ENCODE results near the gene SUSD2. TPM values are rescaled to one million over a fixed set of nuclear protein-coding genes. Genes with fewer than 3 reads are reported as not detected.

The SUSD2 gene
- total and polyA plus RNA-seq, 2 experiments from 2014 or later = 9.7 to 10.8 TPM

- H3K4me3 ChIP-seq = no peak overlapping the region
- no peak overlapping the region for H3K4me2 ChIP-seq
- H3K27me3 ChIP-seq = no peaks in the 10 kb centered on the region
- WGBS (ENCODE audit: low lambda C conversion rate, missing lambda C conversion rate) = 89% methylated on average over 16 of the region's 17 CpGs
- no peak overlapping the region for H2AFZ ChIP-seq
- H4K20me1 ChIP-seq (ENCODE audit: insufficient read depth, poor library complexity, severe bottlenecking) = no peaks in the 10 kb centered on the region
- H3K9me2 ChIP-seq (replicated peaks; ENCODE audit: insufficient read depth) = no peaks in the 10 kb centered on the region
- no peaks in the 10 kb centered on the region for H3K4me1 ChIP-seq (ENCODE audit: insufficient read depth)
- no peak overlapping the region for H3K27ac ChIP-seq
- H3K9me3 ChIP-seq (ENCODE audit: low read depth) = no peaks in the 10 kb centered on the region
- no peaks in the 10 kb centered on the region for H3K36me3 ChIP-seq (replicated peaks; ENCODE audit: insufficient read depth, low read depth)
- no peaks in the 10 kb centered on the region for H3K79me2 ChIP-seq
- TF ChIP-seq CTCF (IDR thresholded peaks at IDR 0.05; ENCODE audit: poor library complexity) = no peak
- TF ChIP-seq EZH2phosphoT487 (IDR thresholded peaks at IDR 0.05; ENCODE audit: low read depth, severe bottlenecking, unreplicated experiment) = no peak
- TF ChIP-seq EZH2 (IDR thresholded peaks at IDR 0.05; ENCODE audit: borderline replicate concordance) = no peak
- DNase-seq (ENCODE audit: low spot score) = no peak
Observed at GRCh38 chr22:24188705-24189248, 7.5 kb downstream of the SUSD2 start.

DNA sequence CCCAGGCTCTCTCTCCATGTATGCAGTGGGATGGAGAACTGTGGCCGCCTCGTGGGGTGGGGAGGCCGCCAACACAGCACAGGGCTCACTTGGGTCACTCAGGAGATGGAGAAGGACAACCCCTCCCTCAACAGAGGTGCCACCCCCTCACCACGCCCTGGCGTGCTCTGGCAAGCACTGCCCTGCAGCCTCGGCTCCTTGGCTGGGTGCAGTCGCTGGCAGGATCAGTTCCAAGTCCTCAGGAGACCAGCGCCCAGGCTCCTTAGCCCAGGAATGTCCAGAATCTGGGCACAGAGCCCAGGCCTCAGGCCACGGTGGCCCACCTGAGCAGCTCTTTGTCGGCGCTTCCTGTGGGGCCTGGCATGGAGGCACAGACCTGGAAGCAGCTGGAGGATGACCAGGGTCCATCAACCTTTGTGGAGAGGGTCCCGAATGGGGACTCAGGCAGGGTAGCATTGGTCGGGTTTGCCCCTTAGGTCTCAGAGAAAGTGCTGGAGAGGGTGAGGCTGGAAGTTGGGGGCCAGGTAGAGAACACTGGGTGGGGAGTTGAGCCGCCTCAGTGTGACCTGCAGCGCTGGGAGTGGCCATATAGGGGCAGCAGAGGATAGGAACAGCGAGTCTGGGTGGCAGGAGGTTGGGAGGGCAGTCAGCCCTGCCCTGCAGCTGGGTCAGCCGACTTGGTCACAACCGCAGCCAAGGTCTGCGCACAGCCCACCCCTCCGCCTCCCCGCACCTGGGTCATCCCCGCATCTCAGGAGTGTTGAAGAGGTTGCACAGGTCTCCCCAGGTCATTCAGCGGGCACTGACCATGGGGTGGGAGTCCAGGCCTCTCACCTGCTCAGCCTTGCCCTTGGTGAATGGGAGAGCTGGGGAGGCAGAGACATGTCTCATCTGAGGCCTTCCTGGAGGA is 8.2 kb downstream of the SUSD2 start:
- Histone ChIP-seq H3K9me3 (ENCODE audit: low read depth) (no peaks in the 10 kb centered on the region), H2AFZ (no peak overlapping the region), H3K36me3 (replicated peaks; ENCODE audit: insufficient read depth, low read depth) (no peaks in the 10 kb centered on the region), H3K27ac (no peak overlapping the region), H4K20me1 (ENCODE audit: insufficient read depth, poor library complexity, severe bottlenecking) (no peaks in the 10 kb centered on the region), H3K79me2 (no peaks in the 10 kb centered on the region), H3K4me3 (no peak overlapping the region), H3K4me2 (no peak overlapping the region), H3K4me1 (ENCODE audit: insufficient read depth) (no peaks in the 10 kb centered on the region), H3K27me3 (no peaks in the 10 kb centered on the region), H3K9me2 (replicated peaks; ENCODE audit: insufficient read depth) (no peaks in the 10 kb centered on the region)
- DNase-seq (ENCODE audit: low spot score) = peak; percentile 80
- WGBS (ENCODE audit: low lambda C conversion rate, missing lambda C conversion rate) = 61% methylated on average over 22 of the region's 23 CpGs
- TF ChIP-seq CTCF (IDR thresholded peaks at IDR 0.05; ENCODE audit: poor library complexity) (peak; percentile 80), EZH2 (IDR thresholded peaks at IDR 0.05; ENCODE audit: borderline replicate concordance) (no peak), EZH2phosphoT487 (IDR thresholded peaks at IDR 0.05; ENCODE audit: low read depth, severe bottlenecking, unreplicated experiment) (no peak)

GRCh38 chr22:24190159-24190540 is 8.9 kb downstream of the SUSD2 start:
- no peak overlapping the region for H3K4me2 ChIP-seq
- no peak overlapping the region for H3K27ac ChIP-seq
- no peaks in the 10 kb centered on the region for H3K36me3 ChIP-seq (replicated peaks; ENCODE audit: insufficient read depth, low read depth)
- no peak overlapping the region for H2AFZ ChIP-seq
- WGBS (ENCODE audit: low lambda C conversion rate, missing lambda C conversion rate) = 91% methylated on average over 14 of the region's 14 CpGs
- TF ChIP-seq CTCF (IDR thresholded peaks at IDR 0.05; ENCODE audit: poor library complexity) (no peak), EZH2 (IDR thresholded peaks at IDR 0.05; ENCODE audit: borderline replicate concordance) (no peak), EZH2phosphoT487 (IDR thresholded peaks at IDR 0.05; ENCODE audit: low read depth, severe bottlenecking, unreplicated experiment) (no peak)
- H3K4me1 ChIP-seq (ENCODE audit: insufficient read depth) = no peaks in the 10 kb centered on the region
- no peaks in the 10 kb centered on the region for H3K27me3 ChIP-seq
- H3K79me2 ChIP-seq = no peaks in the 10 kb centered on the region
- no peaks in the 10 kb centered on the region for H3K9me3 ChIP-seq (ENCODE audit: low read depth)
- H3K9me2 ChIP-seq (replicated peaks; ENCODE audit: insufficient read depth) = no peaks in the 10 kb centered on the region
- no peak for DNase-seq (ENCODE audit: low spot score)
- H4K20me1 ChIP-seq (ENCODE audit: insufficient read depth, poor library complexity, severe bottlenecking) = no peaks in the 10 kb centered on the region
- H3K4me3 ChIP-seq = no peak overlapping the region
